ENCODE measurements around the gene PCDH9. TPM values are rescaled to one million over a fixed set of nuclear protein-coding genes. Genes with fewer than 3 reads are reported as not detected.

PCDH9 gene
- total and polyA plus RNA-seq, 2 of the 4 experiments (the other 2 are of a cell fraction): 2.2 to 10.2 TPM

DNA sequence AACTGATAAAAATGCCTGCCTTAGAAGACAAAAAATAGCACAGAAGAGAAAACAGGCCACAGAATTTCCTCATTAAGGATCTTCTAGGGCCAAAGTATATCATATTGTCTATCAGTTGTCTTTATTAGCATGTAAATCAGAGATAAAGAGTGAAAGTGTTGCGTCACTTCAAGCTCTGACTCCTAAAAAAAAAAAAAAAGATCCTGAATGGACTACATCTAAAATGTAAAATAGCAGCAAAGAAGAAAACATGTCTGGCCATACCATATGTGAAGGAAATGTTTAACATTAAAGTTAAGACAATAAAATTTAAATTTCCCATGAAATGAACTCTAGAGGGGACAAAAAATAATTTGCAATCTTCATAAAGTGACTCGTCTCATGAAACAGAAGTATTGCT lies 237.4 kb downstream of the PCDH9 start:
- intact Hi-C loops (cut with micrococcal nuclease) (no loop called here), dilution Hi-C loops (cut with HindIII; ENCODE audit: low sequenced_read_pairs, unreplicated experiment) (no loop called here), in situ Hi-C loops (cut with MboI; ENCODE audit: low sequenced_read_pairs) (no loop called here)
- Histone ChIP-seq H4K91ac (ENCODE audit: insufficient read depth, low read depth, low read length) (no peak overlapping the region), H3K27me3 (ENCODE audit: control insufficient read depth, insufficient read depth, low read length) (no peaks in the 10 kb centered on the region), H3K23ac (ENCODE audit: low read depth, low read length) (no peak overlapping the region), H2BK15ac (ENCODE audit: low read depth, low read length) (no peak overlapping the region), H2BK20ac (ENCODE audit: low read depth, low read length) (no peak overlapping the region), H3K4ac (ENCODE audit: low read depth, low read length) (no peak overlapping the region), H3K9me3 (ENCODE audit: control insufficient read depth, insufficient read depth, low read length) (no peaks in the 10 kb centered on the region), H3K4me2 (ENCODE audit: low read depth, low read length) (no peak overlapping the region), H3K56ac (ENCODE audit: extremely low read depth, insufficient read depth, low read length) (no peak overlapping the region), H3K36me3 (ENCODE audit: control insufficient read depth, insufficient read depth, low read length) (no peaks in the 10 kb centered on the region), H3K14ac (replicated peaks; ENCODE audit: low read depth, low read length) (no peak overlapping the region), H2BK120ac (ENCODE audit: low read depth, low read length) (no peak overlapping the region), H2AFZ (replicated peaks; ENCODE audit: low read length, poor library complexity) (no peak overlapping the region), H2AK5ac (ENCODE audit: low read depth, low read length) (no peak overlapping the region), H4K20me1 (ENCODE audit: insufficient read depth, low read length) (no peaks in the 10 kb centered on the region), H3K9me1 (ENCODE audit: insufficient read depth, low read length) (0 out of 2 replicates have a peak, but pooled peaks cover 4% of the 10 kb centered on the region), H3K27ac (ENCODE audit: insufficient read depth, low read length) (no peak overlapping the region), H3K79me1 (ENCODE audit: low read depth in 1 of 2, low read length in 2 of 2) (no peaks in the 10 kb centered on the region), H3K4me1 (ENCODE audit: control insufficient read depth, insufficient read depth, low read length) (0 out of 2 replicates have a peak, but pooled peaks cover 3% of the 10 kb centered on the region), H3K9ac (ENCODE audit: low read depth, low read length) (no peak overlapping the region), H2BK5ac (ENCODE audit: low read depth, low read length, poor library complexity, severe bottlenecking) (no peak overlapping the region), H3K18ac (ENCODE audit: low read depth, low read length) (no peak overlapping the region), H2AK9ac (replicated peaks; ENCODE audit: low read depth, low read length, poor library complexity) (no peak overlapping the region), H3K4me3 (ENCODE audit: insufficient read depth, low read depth, low read length) (no peak overlapping the region), H4K8ac (ENCODE audit: low read depth in 2 of 2, low read length in 2 of 2) (no peak overlapping the region), H4K5ac (ENCODE audit: low read depth, low read length) (no peak overlapping the region)
- CTCF ChIA-PET: no interaction called here
- no CpG with 5 or more reads among the region's 2 CpGs for WGBS, 2 experiments (ENCODE audit: extremely low coverage in 2 of 2, insufficient read length in 1 of 2)
- TF ChIP-seq CEBPB (IDR thresholded peaks at IDR 0.05; ENCODE audit: low read depth, low read length) (peak; percentile 62), RAD21 (IDR thresholded peaks at IDR 0.05; ENCODE audit: low read length) (no peak)
- ATAC-seq (ENCODE audit: low read depth): no peak
- no peak for DNase-seq
- no TSS peak for BruUV-seq (replicated peaks)
- POLR2A ChIA-PET (ENCODE audit: unreplicated experiment): interaction anchor here (0.6 kb wide), 1 partner anchor 333 kb away, joined by 9 read pairs; no protein-coding TSS in a partner anchor

All from IMR-90 (cell line).